Retinal pigment epithelial cell (primary cell): ENCODE results near the gene PBX1.

Experiments used
- DNase-seq: peaks from one replicate; pipeline ENCODE4 v3.0.0-alpha.2; 2010; ENCODE audit warnings: low read depth
- H3K4me3 ChIP-seq: 2 replicates; pipeline ENCODE4 v1.5.1; 2011; ENCODE audit warnings: mild to moderate bottlenecking, low read length, control low read depth, moderate library complexity
- CTCF ChIP-seq: conservative IDR thresholded peaks from 2 replicates; pipeline ENCODE4 v1.5.1; 2011; ENCODE audit warnings: low read depth, low read length, control low read depth, inconsistent platforms

The PBX1 gene

GRCh38 chr1:164740000-164740526 is 181.1 kb downstream of the PBX1 start:
- no peak overlapping the region for H3K4me3 ChIP-seq
- no peak for TF ChIP-seq CTCF
- no peak for DNase-seq

- no peak for DNase-seq
- no peak for TF ChIP-seq CTCF
- H3K4me3 ChIP-seq = no peak overlapping the region
Observed at GRCh38 chr1:164742745-164743144, 183.8 kb downstream of the PBX1 start.

GRCh38 chr1:164743976-164744375 is 185.0 kb downstream of the PBX1 start:
- no peak for DNase-seq
- TF ChIP-seq CTCF = no peak

GRCh38 chr1:164745736-164746135 is 186.8 kb downstream of the PBX1 start:
- H3K4me3 ChIP-seq = no peak overlapping the region
- TF ChIP-seq CTCF = no peak
- DNase-seq = no peak

More at GRCh38 chr1:164743976-164744375, 185.0 kb downstream of the PBX1 start:
- no peak overlapping the region for H3K4me3 ChIP-seq

GRCh38 chr1:164746632-164747031 is 187.6 kb downstream of the PBX1 start:
- H3K4me3 ChIP-seq = no peak overlapping the region
- TF ChIP-seq CTCF = no peak
- DNase-seq = no peak

- H3K4me3 ChIP-seq = no peak overlapping the region
- no peak for TF ChIP-seq CTCF
- DNase-seq = peak; percentile 97
Observed at GRCh38 chr1:164748253-164748899, 189.4 kb downstream of the PBX1 start.

GRCh38 chr1:164753521-164754077 is 194.6 kb downstream of the PBX1 start:
- no peak overlapping the region for H3K4me3 ChIP-seq
- no peak for DNase-seq
- no peak for TF ChIP-seq CTCF
